Omental fat pad (tissue), 4 donors: ENCODE data around the gene EXTL2. TPM values are rescaled to one million over a fixed set of nuclear protein-coding genes. Genes with fewer than 3 reads are reported as not detected.

Source experiments
- ATAC-seq: fragments of 150-250 bp; one replicate; pipeline ENCODE4 v1.9.1; 2016; ENCODE audit warnings: mild to moderate bottlenecking, moderate library complexity; ENCODE audit not compliant: low FRiP score
- DNase-seq: peaks from one replicate; pipeline ENCODE4 v3.0.0-alpha.2; 2019; ENCODE audit warnings: low spot score
- total RNA-seq, 4 donors: library from RNA; depleted of rRNA; stranded (reverse); fragments of >200 nt; gene quantifications; one replicate each; pipeline ENCODE4 v1.1.0, GENCODE V29; 2016
- TF ChIP-seq, protein P1 (sequence below), 3 donors: fragments of 450-650 bp; IDR thresholded peaks; one replicate each; pipeline ENCODE4 v1.5.1; 2016 to 2017; ENCODE audit warnings: antibody characterized with exemption in 3 of 3, mild to moderate bottlenecking in 3 of 3, moderate library complexity in 2 of 3

The EXTL2 gene
- total RNA-seq, 4 donors from 2014 or later = 10.1 to 16.6 (median 10.4) TPM

DNA sequence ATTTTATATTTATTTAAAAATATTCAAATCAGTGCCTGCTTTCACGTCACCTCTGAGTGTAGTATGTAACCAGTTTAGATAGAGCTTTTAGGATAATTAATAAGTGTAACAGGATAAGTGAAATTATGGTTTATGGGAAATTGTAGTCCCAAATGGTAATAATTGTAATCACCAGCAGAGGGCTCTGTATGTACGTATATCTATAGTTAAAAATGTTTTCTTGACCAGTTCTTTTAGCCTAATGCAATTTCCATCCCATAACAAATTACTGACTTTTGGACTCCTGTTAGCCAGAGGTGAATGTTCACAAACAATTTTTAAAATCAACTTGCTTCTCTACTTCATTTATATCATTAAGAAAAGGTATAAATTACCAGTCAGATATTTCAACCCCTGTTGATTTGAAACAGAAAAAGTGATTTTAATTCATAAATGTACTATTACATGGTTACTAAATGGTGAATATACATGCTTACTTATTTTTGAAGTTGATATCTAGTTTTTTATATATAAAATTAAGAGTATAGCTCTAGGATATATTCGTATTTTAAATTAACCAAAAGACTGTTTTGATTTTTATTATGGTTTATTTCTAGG is 26.6 kb upstream of the EXTL2 start:
- ATAC-seq (no peak), DNase-seq (no peak)
- TF ChIP-seq, protein P1, sequence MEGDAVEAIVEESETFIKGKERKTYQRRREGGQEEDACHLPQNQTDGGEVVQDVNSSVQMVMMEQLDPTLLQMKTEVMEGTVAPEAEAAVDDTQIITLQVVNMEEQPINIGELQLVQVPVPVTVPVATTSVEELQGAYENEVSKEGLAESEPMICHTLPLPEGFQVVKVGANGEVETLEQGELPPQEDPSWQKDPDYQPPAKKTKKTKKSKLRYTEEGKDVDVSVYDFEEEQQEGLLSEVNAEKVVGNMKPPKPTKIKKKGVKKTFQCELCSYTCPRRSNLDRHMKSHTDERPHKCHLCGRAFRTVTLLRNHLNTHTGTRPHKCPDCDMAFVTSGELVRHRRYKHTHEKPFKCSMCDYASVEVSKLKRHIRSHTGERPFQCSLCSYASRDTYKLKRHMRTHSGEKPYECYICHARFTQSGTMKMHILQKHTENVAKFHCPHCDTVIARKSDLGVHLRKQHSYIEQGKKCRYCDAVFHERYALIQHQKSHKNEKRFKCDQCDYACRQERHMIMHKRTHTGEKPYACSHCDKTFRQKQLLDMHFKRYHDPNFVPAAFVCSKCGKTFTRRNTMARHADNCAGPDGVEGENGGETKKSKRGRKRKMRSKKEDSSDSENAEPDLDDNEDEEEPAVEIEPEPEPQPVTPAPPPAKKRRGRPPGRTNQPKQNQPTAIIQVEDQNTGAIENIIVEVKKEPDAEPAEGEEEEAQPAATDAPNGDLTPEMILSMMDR (IDR thresholded peaks at IDR 0.05) = no peak

DNA sequence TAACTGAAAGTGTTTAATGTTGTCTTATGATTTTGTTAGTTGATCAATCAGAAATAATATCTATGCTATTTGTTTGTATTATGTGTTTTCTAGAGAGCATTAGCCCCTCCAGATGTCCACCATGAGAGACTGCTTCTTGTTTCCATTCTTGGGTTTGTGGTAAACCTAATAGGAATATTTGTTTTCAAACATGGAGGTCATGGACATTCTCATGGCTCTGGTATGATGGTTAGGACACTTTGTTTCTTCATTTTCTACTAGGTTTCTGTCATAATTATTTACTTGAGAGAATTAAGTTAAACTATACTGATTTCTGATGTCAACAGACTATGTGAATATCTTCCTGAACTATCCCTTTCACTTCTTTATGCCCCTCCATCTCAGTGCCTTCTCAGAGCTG is 17.4 kb upstream of the EXTL2 start:
- no peak for DNase-seq
- TF ChIP-seq, protein P1 (IDR thresholded peaks at IDR 0.05) = no peak
- ATAC-seq = no peak

DNA sequence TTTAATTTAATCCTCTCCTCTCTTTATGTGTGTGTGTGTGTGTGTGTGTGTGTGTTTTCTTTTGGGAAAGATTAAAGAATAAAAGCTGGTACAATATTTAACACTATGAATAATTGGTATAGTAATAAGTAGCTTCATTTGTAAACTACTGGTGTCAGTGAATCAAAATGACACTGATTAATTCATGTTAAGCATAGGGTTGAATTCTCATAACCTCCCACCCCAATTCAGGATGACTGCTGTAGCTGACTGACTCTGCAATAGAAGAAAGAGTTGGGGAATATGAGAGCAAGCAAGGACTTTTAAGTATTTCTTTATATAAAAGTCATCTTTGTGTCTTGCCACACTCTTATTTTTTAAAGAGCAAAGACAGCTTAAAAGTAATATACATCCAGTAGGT is 14.4 kb upstream of the EXTL2 start:
- no peak for ATAC-seq
- DNase-seq = no peak
- TF ChIP-seq, protein P1 (IDR thresholded peaks at IDR 0.05) = no peak

DNA sequence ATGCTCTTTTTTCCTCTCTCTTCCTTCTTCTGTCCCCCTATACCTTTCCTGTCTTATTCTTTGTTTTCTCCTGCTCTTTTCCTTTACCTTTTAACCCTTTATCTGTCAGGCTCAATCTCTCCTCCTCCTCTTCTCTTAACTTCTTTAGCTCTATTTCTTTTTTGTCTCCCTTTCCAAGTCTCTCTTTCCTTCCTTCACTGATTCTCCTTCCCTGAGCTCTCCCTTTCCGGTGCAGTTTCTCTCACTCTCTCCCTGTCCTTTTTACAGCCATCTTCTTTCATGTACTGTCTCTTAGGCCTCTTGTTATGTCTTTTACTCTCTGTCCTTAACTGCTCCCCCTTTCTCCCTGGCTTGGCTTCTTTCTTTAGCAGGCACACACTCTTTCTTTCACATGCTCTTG is 13.2 kb upstream of the EXTL2 start:
- TF ChIP-seq, protein P1 (IDR thresholded peaks at IDR 0.05) = no peak

DNA sequence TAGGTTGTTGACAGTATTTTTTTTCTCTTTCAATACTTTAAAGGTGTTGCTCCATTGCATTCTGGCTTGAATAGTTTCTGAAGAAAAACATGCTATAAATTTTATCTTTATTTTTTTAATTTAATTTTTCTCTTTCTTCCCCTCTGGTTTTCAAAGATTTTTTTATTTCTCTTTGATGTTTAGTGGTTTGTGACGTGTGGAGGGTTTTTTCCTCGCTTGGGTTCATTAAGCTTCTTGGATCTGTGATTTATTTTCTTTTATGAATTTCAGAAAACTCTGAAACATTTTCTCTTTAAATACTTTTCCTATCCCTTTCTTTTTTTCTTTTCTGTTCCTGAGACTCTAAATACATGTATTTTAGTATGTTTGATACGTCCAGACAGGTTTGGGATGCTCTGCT is 10.5 kb upstream of the EXTL2 start:
- DNase-seq = no peak
- TF ChIP-seq, protein P1 (IDR thresholded peaks at IDR 0.05) = no peak
- no peak for ATAC-seq

More for the DNA sequence above, 13.2 kb upstream of the EXTL2 start:
- ATAC-seq (no peak), DNase-seq (no peak)

DNA sequence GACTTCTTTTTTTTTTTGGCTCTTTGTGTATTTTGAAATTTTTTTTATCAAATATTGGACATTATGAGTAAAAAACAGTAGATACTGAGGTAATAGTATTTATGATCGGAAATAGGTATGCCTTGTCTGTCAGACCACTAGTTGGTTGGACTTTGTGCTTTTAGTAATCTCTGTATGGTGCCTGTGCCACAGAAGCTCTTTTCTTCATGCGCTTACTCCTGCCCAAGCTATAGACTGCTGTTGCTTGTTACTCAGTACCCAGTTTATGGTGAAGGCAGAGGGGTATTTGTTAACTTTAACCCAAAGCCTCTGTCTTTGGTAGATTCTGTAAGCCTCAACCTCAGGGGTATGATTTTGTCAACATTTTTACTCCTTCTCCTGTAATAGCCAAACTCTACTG is 9.9 kb upstream of the EXTL2 start:
- no peak for DNase-seq
- TF ChIP-seq, protein P1 (IDR thresholded peaks at IDR 0.05) = no peak
- ATAC-seq = no peak

DNA sequence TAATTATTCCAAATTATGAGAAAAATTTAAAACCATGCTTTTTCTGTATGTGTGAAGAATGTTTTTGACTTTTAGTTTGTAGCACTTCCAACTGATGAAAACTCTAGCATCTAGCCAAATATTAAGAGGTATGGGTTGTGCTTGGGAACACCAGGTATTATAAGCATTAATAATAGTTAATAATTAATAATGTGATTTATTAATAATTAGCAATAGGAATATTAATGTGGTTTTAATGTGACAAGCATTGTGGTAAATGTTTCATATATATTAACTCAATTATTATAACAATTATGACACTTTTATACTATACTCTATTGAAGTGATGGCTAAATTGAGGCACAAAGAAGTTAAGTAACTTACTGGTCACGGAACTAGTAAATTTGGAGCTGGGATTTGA is 9.1 kb upstream of the EXTL2 start:
- TF ChIP-seq, protein P1 (IDR thresholded peaks at IDR 0.05) = no peak
- ATAC-seq (no peak), DNase-seq (no peak)
